Middle frontal gyrus (tissue), 1 donor: ENCODE results near the gene S100A8.

Experiments
- DNase-seq: peaks from one replicate; pipeline ENCODE4 v3.0.0-alpha.2; 2015; ENCODE audit warnings: low spot score; ENCODE audit errors: extremely low spot score

The S100A8 gene

DNA sequence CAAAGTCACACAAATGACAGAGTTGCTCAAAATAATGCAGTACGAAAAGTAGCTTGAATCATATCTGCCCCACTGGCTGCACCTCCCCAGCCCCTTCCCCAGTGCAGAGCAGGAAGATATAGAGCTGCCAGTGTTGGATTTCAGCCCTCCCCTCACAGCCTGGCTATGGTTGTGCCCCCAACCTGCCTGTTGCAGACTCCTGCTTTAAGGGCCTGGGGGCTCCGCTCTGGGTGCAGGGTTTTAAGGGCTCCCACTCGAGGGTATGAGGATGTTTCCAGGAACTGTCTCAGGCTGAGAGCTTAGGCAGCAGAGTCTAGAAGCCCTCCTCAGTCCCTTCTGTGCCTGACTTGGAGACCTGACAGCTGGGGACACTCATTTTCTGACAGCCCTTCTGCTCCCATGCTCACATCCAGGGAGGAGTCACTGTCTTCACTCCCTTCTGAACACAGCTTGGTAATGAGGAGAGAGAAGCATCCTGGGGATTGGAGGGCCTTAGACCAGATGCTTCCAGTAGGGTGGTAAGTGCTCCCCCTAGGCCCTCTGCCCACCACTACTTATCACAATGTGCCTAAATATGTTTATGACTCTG is 28.6 kb downstream of the S100A8 start:
- no peak for DNase-seq

DNA sequence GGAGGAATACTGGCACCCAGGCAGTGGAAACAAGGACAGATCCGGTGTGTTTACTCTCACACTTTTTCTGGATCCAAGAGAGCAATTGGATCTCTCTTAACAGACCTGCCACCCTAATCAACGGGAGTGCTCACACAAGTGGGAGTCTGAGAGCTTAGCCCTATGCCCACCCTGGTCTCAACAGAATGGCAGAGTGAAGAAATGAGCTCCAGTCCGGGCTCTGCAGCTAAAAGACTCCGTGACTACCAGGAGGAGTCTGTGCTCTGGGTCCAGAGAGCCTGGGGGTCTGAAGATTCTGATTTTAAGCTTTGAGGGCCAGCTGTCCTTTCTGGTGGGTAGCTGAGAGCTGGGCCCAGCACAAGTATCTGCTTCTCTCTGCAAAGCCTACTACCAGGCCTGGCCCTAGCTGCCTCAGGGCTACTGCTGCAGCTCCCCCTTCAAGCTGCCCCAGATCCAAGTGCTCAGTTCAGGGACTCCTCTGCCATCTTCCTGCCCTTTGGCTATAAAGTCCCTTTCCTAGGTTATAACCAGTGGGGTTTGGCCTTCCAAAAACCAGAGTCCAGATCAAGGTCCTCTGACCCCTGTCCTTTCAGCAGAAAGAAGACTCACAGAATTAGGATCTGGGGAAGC is 29.3 kb downstream of the S100A8 start:
- DNase-seq: no peak

DNA sequence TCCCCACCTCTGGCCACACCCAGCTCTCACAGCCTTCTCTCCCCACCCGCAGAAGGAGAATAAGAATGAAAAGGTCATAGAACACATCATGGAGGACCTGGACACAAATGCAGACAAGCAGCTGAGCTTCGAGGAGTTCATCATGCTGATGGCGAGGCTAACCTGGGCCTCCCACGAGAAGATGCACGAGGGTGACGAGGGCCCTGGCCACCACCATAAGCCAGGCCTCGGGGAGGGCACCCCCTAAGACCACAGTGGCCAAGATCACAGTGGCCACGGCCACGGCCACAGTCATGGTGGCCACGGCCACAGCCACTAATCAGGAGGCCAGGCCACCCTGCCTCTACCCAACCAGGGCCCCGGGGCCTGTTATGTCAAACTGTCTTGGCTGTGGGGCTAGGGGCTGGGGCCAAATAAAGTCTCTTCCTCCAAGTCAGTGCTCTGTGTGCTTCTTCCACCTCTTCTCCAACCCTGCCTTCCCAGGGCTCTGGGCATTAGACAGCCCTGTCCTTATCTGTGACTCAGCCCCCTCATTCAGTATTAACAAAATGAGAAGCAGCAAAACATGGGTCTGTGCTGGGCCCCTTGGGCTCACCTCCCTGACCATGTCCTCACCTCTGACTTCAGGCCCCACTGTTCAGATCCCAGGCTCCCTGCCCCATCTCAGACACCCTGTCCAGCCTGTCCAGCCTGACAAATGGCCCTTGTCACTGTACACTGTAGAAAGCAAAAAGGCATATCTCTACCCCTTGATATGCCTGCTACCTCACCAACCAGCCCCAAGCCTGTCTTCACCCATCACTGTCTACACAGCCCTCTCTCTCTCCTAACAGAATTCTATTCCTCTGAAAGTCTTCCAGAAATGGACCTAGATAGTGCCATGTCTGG is 30.0 kb downstream of the S100A8 start:
- no peak for DNase-seq

DNA sequence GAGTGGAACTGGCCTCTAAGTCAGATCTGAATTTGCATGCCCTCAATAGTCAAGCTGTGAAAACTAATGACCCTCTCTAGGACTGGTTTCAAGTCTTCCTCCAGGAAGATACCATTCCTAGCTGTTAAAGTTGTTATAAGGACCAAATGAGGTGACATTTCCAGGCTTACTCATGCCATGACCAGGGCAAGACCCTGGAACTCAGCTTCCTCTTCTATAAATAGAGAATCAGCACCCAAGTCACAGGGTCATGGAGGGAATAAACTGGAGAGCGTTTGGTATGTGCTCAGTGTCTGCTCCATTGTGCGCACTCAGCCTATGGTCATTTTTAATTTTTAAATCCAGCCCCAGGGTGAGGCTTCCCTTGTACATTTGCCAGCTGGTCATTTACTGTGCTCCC is 30.7 kb downstream of the S100A8 start:
- no peak for DNase-seq

DNA sequence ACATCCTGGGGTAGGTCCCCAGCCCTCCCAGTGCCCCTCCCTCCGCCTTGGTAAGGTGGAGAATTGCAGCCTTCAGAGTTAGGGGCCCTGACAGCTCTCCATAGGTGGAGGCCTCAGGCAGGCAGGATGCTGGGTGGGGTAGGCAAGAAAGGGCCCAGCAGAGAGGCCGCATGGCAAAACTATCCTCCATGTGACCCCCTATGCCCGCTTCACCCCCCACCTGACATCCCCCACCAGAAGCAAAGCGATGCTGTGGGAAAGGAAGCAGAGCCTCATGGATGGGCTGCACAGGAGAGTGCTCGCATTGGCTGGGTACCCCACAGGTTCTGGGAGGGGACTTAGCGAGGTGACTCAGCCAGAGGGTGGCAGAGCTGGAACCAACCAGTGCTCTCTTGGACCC is 31.6 kb downstream of the S100A8 start:
- DNase-seq: no peak

DNA sequence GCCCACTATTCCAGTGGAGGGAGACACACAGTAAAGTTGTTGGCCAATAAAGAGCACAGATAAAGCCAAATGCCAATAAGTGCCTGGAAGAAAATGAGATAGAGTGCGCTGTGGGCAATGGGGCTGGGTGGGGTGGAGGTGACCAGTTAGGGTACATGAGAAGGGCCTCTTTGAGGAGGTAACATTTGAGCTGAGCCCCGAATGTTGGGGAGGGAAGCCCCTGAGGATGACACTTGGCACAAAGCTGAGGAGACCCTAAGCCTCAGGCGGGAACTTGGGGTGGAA is 32.2 kb downstream of the S100A8 start:
- no peak for DNase-seq

DNA sequence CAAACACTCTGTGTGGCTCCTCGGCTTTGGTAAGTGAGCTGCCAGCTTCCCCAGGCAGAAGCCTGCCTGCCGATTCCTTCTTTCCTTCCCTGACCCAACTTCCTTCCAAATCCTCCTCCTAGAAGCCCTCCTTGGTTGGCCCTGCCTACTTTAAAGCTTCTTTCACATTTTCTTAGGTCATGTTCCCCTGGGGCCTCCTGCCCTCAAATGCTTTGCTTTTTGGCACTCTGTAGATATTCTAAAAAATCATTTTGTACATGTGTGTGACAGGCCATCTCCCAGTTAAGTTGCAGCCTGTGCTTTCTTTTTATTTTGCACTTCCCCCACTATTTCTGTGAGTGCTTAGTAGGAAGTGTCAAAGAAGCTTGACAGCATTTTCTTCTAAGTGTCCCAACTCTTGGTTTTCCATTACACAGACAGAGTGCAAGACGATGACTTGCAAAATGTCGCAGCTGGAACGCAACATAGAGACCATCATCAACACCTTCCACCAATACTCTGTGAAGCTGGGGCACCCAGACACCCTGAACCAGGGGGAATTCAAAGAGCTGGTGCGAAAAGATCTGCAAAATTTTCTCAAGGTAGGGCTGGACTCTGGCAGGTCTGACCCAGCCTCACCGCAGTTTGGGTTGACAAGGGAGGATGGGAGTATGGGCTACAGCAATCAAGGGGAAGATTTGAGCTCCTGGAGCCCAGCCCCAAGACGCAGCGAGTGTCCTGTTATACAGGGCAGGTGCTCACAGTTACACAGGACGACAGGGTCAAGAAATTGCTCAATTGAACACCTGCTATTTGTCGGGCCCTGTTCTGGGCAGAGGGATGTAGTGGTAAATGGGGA is 32.8 kb downstream of the S100A8 start, which contains the start of gene S100A9:
TSS of gene S100A9 (plus strand) at position 2 of the 838 bp plus-strand sequence. CDS start at position 432, 430 bp downstream.
- no peak for DNase-seq

DNA sequence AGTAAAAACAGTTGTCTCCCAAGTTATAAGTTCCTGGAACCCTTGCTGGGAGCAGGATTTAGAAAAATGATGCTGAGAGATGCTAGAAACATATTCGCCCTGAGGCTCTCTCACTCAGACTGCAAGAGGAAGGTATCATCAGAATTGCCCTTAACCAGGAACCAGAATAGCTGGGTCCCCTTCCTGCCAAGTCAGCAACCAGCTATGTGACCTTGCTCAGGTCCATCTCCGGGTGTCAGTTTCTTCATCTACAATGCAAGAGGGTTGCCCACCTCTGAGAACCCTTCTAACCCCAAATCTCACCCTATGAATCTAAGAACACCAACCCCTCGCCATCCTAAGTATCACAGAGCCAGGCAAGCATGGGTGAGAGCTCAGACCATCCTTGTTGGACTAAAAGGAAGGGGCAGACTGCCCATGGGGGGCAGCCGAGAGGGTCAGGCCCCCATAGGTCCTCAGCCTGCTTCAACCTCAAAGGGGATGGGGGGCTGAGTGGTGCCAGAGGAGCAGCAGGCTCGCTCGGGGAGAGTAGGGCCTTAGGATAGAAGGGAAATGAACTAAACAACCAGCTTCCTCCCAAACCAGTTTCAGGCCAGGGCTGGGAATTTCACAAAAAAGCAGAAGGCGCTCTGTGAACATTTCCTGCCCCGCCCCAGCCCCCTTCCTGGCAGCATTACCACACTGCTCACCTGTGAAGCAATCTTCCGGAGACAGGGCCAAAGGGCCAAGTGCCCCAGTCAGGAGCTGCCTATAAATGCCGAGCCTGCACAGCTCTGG is 33.6 kb downstream of the S100A8 start:
- no peak for DNase-seq

DNA sequence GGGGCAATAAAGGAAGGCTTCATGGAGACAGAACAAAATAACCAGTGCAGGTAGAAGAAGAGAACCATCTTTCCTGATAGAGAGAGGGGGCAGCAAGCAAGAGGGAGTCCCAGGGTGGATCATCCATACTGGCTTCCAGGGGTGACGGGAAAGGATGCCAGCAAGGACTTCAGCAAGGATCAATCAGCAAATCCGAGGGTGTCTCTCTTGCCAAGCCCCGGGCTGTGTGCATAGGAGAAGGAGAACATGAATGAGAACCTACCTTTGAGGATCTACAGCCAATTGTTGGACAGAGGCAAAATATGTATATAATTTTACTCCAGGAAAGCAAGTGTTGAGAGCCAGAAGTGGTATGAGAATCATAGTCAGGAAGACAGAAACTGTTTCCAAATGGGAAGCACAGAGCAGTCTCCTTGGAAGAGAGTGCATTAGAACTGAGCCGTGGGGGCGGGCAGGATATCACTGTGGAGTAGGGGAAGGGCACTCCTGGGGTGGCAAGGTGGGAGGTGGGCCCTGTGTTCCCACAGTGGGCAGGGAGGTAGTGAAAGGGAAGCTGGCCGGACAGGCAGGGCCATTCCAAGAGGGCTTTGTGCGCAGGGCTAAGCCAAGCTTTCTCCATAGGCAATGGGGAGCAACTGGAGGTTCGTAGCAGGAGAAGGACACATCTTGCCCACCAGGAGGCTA is 34.3 kb downstream of the S100A8 start:
- no peak for DNase-seq

DNA sequence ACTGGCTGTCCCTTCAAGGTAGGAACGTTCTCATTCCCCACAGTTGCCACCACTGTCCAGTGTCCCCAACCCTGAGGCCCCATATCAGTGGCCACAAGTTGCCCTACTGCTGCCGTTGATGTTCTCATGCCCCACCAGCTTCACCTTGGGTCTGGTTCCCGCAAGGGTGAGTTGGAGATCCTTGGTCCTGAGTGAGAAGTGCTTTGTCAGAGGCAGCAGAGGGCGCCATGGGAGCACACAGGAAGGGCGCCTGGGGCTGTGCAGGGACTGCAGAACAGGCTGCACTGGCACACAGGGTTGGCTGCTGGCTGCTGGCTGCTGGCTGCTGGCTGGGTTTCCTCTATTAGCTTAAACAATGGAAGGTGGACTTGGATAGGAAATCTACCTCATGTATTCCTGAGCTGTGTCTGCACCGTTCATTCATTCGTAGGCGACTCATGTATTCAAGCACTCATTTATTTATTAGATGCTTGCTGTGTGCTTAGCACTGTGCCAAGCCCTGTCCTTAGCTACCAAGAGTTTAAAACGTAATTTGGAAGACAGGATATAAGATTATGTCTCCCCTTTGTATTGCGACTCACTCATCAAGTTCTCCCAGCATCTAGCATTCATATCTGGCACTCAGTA is 35.3 kb downstream of the S100A8 start:
- DNase-seq: no peak

DNA sequence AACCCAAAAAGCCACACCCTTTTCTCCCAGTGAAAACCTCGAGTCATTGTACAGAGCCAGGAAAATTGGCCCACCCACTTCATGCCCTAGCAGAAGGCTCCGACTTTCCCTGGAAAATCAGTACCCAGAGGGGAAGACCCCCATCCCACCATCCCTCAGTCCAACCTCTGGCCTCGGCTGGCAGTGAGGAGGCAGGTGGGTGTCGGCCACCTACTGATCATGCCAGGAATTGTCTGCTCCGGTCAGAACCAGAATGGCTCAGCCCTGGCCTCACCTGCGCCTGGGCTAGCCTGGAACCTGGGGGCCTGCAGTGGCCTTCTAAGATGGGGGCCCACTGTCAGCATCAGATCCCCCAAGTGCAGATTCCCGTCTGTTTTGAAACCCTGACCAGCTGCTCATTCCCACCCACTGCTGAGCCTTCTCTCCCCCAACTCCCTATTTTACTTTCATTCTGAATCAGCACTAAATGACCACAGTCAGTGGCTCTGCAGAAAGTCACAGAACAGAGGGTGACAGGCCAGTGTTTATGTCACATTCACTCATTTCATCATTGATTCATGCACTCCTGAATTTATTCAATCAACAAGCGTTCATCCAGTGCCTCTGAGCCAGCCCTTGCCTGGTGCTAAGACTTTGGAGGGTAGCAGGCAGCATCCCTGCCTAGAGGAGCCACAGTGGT is 36.2 kb downstream of the S100A8 start:
- no peak for DNase-seq

DNA sequence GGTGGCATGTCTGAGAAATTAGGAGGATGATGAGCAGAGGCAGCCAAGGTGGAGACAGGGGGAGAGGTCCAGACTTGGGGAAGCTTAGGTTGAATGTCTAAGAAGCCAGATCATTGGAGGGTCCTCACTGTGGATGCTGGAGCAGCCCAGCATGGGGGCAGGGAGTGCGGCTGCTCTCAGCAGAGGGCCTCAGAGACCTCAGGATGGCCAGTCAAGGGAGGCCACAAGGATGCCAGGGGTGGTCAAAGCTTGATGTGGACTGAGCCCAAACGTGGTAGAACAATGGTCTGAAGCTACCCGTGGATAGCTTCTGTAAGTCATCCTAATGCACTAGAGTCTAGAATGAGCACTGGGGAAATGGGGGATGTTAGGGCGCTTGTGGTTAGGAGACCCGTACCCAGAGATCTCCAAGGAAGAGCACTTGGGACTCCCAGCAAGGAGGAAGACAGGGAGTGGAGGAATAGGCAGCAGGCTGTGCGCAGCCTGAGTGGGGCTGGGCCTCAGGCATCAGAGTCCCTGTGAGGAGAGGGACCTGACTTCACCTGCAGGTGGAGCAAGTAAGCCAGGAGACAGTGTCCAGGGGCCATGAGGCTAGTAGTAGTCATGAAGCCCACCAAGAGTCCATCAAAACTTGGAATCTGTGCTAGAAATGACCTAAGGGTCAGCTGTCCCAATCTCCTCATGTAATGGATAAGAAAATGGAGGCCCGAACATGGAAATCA is 37.5 kb downstream of the S100A8 start:
- DNase-seq: no peak

DNA sequence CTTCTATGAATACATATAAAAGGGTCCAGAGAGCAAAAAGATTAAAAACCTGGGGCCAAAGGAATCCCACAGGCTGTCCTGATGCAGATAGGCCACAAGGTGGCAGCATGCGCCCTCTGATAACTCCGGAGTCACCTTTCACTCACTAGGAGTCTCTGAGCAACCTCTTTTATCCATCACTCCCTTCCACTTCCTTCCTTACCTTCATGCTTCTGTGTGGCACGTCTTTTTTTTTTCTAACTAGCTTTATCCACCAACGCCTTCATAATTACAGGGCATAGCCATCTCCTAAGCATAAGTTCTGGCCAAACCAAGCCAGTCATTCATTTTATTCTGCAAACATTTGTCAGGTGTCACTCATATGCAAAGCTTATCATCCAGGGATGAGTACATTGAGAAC is 38.4 kb downstream of the S100A8 start:
- DNase-seq: peak; percentile 32

DNA sequence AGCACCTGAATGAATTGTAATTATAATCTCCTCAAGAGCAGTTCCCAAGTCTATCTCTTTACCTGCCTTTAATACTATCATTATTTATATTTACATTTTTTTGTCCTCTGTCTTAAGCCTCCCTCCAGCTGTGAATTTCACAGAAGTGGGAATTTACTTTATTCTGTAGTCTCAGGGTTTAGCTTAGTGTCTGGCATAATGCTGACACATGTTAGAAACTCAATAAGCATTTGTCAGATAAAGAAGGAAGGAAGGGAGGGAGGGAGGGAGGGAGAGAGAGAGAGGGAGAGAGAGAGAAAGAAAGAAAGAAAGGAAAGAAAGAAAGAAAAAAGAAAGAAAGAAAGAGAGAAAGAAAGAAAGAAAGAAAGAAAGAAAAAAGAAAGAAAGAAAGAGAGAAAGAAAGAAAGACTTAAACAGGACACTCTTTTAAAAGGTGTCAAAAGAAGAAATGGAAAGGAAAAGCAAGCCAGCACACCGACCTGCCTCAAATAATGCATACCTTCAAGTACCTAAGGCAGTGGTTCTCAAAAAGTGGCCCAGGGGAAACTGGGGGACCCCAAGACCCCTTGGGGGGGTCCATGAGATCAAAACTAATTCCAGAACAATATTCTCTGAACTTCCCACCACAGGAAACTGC is 40.4 kb downstream of the S100A8 start:
- DNase-seq: no peak

DNA sequence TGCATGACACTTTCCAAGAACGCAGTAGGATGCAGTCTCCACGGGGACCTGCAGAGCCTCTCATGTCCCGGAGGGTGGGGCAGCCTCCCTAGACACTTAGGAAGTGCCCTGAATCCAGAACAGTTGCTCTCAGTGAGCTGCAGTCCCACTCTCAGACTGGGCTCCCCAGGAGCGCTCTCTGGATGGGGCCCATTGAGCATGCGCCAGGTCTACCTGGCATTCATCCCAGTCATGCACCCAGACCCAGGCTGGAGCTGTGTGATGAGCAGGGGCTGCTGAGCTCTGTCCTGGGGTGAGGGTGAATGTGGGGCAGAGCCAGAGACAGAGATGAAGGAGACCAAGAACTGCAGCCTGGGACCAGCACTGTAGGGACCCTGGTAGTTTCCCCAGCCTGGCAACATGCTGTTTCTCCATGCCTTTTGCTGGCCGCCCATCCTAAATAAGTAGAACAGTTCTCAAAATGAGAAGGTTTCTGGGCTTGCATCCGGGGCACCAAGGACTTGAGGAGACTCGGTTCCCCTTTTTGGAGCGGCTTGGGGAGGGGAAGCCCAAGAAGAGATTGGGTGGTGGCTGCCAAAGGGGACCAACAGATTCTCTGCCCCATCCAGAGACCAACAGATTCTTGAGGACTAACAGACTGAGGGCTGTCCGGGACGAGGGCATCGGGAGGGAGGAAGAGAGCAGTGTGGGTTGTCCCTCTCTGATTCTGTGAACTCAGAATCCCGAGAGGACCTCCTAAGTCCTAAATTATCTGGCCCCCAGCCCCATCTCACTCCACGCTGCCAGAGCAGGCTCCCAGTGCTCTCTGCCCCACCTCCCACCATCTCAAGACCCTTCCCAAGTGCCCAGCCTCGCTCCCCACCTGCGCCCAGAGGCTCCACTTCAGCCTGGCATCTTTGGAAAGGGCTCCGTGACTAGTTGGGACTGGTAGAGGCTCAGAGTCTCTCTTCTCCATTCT is 41.2 kb downstream of the S100A8 start:
- no peak for DNase-seq

DNA sequence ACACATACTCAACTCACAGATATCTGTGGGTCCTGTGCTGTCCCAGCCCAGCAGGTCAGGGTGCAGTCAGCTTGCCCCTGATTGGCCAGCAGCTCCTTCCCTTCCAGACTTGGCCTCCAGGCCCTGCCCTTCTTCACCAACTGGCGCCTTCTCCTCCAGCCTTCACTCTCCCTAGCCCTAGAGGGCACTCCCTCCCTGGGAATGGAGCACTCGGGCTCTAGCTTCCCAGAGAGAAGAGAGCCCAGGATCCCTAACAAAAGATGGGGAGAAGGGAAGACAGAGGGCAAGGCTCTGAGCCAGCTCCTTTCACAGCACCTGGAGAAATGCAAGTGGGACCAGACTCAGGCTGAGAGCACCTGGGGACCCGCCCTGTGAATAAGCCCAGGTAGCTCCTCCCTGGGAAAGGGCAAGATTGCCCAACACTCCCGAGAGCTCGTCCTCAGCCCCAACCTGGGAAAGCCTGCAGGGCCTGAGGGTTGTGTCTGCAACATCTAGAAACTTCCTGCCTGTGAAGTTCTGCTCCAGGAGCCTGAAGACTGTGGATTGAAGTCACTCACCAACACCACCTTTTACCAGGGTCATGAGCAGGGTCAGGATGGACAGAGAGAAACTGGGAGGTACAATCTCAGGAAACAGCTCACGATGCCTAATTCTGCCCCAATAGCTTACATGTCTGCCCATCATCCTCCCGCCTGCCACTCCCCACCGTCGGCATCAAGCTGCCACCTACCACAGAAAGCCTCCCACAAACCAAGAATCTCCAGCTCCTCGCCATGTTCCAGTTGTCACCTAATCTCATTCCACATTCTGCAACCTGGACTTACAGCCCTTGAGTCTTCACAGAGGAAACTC is 42.1 kb downstream of the S100A8 start, which contains the start of gene PGLYRP4:
TSS of gene PGLYRP4 (minus strand) at position 331 of the 852 bp plus-strand sequence. CDS start 909 bp downstream, outside the sequence.
- DNase-seq: no peak
